Measurements from ENCODE around the gene SPATS2. TPM values are rescaled to one million over a fixed set of nuclear protein-coding genes. Genes with fewer than 3 reads are reported as not detected.

The SPATS2 gene
- total RNA-seq, 6 experiments from 2014 or later: 33.4 to 64.4 (median 50.9) TPM

GRCh38 chr12:49338830-49339463 lies 28.3 kb upstream of the SPATS2 start:
- DNase-seq: no peak
- H3K9me3 Mint-ChIP-seq: no peaks in the 10 kb centered on the region
- peaks cover 40% of the 10 kb centered on the region for H3K27me3 Mint-ChIP-seq (ENCODE audit: insufficient read depth)
- no peaks in the 10 kb centered on the region for H3K36me3 Mint-ChIP-seq (ENCODE audit: low read depth)
- TF ChIP-seq CTCF (IDR thresholded peaks at IDR 0.05): no peak
- H3K4me3 Mint-ChIP-seq: no peak overlapping the region
- H3K27ac Mint-ChIP-seq: no peak overlapping the region
- peaks cover 24% of the 10 kb centered on the region for H3K4me1 Mint-ChIP-seq (ENCODE audit: low read depth)

GRCh38 chr12:49339464-49339861 lies 27.8 kb upstream of the SPATS2 start:
- H3K27me3 Mint-ChIP-seq (ENCODE audit: insufficient read depth): peaks cover 45% of the 10 kb centered on the region

GRCh38 chr12:49340095-49340870 lies 27.0 kb upstream of the SPATS2 start:
- H3K4me1 Mint-ChIP-seq (ENCODE audit: low read depth): peaks cover 24% of the 10 kb centered on the region
- no peak overlapping the region for H3K4me3 Mint-ChIP-seq
- H3K36me3 Mint-ChIP-seq (ENCODE audit: low read depth): no peaks in the 10 kb centered on the region
- H3K27ac Mint-ChIP-seq: no peak overlapping the region
- no peak for TF ChIP-seq CTCF (IDR thresholded peaks at IDR 0.05)
- peaks cover 45% of the 10 kb centered on the region for H3K27me3 Mint-ChIP-seq (ENCODE audit: insufficient read depth)
- DNase-seq: no peak
- H3K9me3 Mint-ChIP-seq: no peaks in the 10 kb centered on the region

More at GRCh38 chr12:49339464-49339861, 27.8 kb upstream of the SPATS2 start:
- Mint-ChIP-seq H3K9me3 (no peaks in the 10 kb centered on the region), H3K4me1 (ENCODE audit: low read depth) (peaks cover 24% of the 10 kb centered on the region), H3K27ac (no peak overlapping the region), H3K36me3 (ENCODE audit: low read depth) (no peaks in the 10 kb centered on the region), H3K4me3 (no peak overlapping the region)
- DNase-seq: no peak
- TF ChIP-seq CTCF (IDR thresholded peaks at IDR 0.05): no peak

GRCh38 chr12:49340971-49341776 lies 26.1 kb upstream of the SPATS2 start:
- H3K36me3 Mint-ChIP-seq (ENCODE audit: low read depth): no peaks in the 10 kb centered on the region
- peaks cover 28% of the 10 kb centered on the region for H3K4me1 Mint-ChIP-seq (ENCODE audit: low read depth)
- no peaks in the 10 kb centered on the region for H3K9me3 Mint-ChIP-seq
- H3K4me3 Mint-ChIP-seq: no peak overlapping the region
- DNase-seq: no peak
- peaks cover 38% of the 10 kb centered on the region for H3K27me3 Mint-ChIP-seq (ENCODE audit: insufficient read depth)
- H3K27ac Mint-ChIP-seq: no peak overlapping the region
- TF ChIP-seq CTCF (IDR thresholded peaks at IDR 0.05): no peak

GRCh38 chr12:49341777-49342065 lies 25.5 kb upstream of the SPATS2 start:
- Mint-ChIP-seq H3K27me3 (ENCODE audit: insufficient read depth) (peaks cover 36% of the 10 kb centered on the region), H3K9me3 (no peaks in the 10 kb centered on the region), H3K4me3 (no peak overlapping the region; the same call in 1 of the 2 replicates), H3K27ac (no peak overlapping the region), H3K4me1 (ENCODE audit: low read depth) (peaks cover 32% of the 10 kb centered on the region), H3K36me3 (ENCODE audit: low read depth) (no peaks in the 10 kb centered on the region)
- TF ChIP-seq CTCF (IDR thresholded peaks at IDR 0.05): no peak
- DNase-seq: no peak
